PC-3 (cell line): ENCODE data around the gene INSIG1. TPM values are rescaled to one million over a fixed set of nuclear protein-coding genes. Genes with fewer than 3 reads are reported as not detected.

Experiments
- ATAC-seq: fragments of 200-7000 bp; cut with Tn5 transposase; 2 replicates; pipeline ENCODE4 v1.9.1; 2020; ENCODE audit warnings: mild to moderate bottlenecking, moderate library complexity
- BruUV-seq: library from RNA; stranded (reverse); fragments of 400-500 nt; replicated peaks from 2 replicates; lab custom pipeline; 2021; lab: Mats Ljungman, UMichigan
- CTCF ChIA-PET: fragments of 300-600 bp; sonication (Branson Sonifier 250); formaldehyde crosslinking; loops from one replicate; lab custom pipeline; 2022; ENCODE audit warnings: antibody characterized with exemption; lab: Charles Lee
- POLR2A ChIA-PET: fragments of 300-600 bp; sonication (Branson Sonifier 250); formaldehyde crosslinking; loops from one replicate; lab custom pipeline; 2022; ENCODE audit warnings: antibody characterized with exemption; ENCODE audit not compliant: unreplicated experiment; lab: Charles Lee
- DNase-seq: peaks from one replicate; pipeline ENCODE4 v3.0.0-alpha.2; 2015
- H2AFZ ChIP-seq: fragments of 300-600 bp; sonication (generic); 2 replicates; pipeline ENCODE4 v1.6.0; 2016; ENCODE audit warnings: antibody characterized with exemption, low read length
- H3F3A ChIP-seq: fragments of 300-600 bp; sonication (generic); one replicate; pipeline ENCODE4 v1.6.0; 2017; ENCODE audit warnings: antibody characterized with exemption, low read length, control low read depth, mild to moderate bottlenecking; ENCODE audit not compliant: unreplicated experiment
- H3K27ac ChIP-seq: fragments of 300-600 bp; sonication (generic); 2 replicates; pipeline ENCODE4 v1.5.1; 2016; ENCODE audit warnings: mild to moderate bottlenecking, low read length
- H3K27me3 ChIP-seq: fragments of 300-600 bp; sonication (generic); 2 replicates; pipeline ENCODE4 v1.6.1; 2016; ENCODE audit warnings: low read length, mixed read lengths
- H3K36me3 ChIP-seq: fragments of 300-600 bp; sonication (generic); 2 replicates; pipeline ENCODE4 v1.6.1; 2016; ENCODE audit warnings: low read depth, mixed run types, low read length, mixed read lengths
- H3K4me1 ChIP-seq: fragments of 300-600 bp; sonication (generic); 2 replicates; pipeline ENCODE4 v1.5.1; 2016; ENCODE audit warnings: low read length; ENCODE audit not compliant: insufficient read depth
- H3K4me2 ChIP-seq: fragments of 300-600 bp; sonication (generic); 2 replicates; pipeline ENCODE4 v1.6.0; 2016; ENCODE audit warnings: low read length
- H3K4me3 ChIP-seq: fragments of 300-600 bp; sonication (generic); 2 replicates; pipeline ENCODE4 v1.5.1; 2016; ENCODE audit warnings: mild to moderate bottlenecking, low read length, mixed read lengths
- H3K79me2 ChIP-seq: fragments of 300-600 bp; sonication (generic); 2 replicates; pipeline ENCODE4 v1.6.1; 2017; ENCODE audit warnings: low read length, mixed read lengths
- H3K9ac ChIP-seq: fragments of 300-600 bp; sonication (generic); 2 replicates; pipeline ENCODE4 v1.6.0; 2016; ENCODE audit warnings: mild to moderate bottlenecking, low read length
- H3K9me2 ChIP-seq: fragments of 300-600 bp; sonication (generic); replicated peaks from 2 replicates; pipeline ENCODE4 v1.6.1; 2016; ENCODE audit warnings: mixed run types, low read length, mixed read lengths
- H3K9me3 ChIP-seq: fragments of 300-600 bp; sonication (generic); 2 replicates; pipeline ENCODE4 v1.6.1; 2016; ENCODE audit warnings: low read length, mixed read lengths
- H4K20me1 ChIP-seq: fragments of 300-600 bp; sonication (generic); 2 replicates; pipeline ENCODE4 v1.6.1; 2016; ENCODE audit warnings: low read length, mixed read lengths
- EZH2 ChIP-seq: fragments of 300-600 bp; sonication (generic); IDR thresholded peaks from one replicate; pipeline ENCODE4 v1.6.1; 2017; ENCODE audit warnings: antibody characterized with exemption, mild to moderate bottlenecking, low read length; ENCODE audit not compliant: unreplicated experiment
- EZH2phosphoT487 ChIP-seq: fragments of 300-600 bp; sonication (generic); IDR thresholded peaks from 2 replicates; pipeline ENCODE4 v1.6.1; 2018; ENCODE audit warnings: mild to moderate bottlenecking, antibody characterized with exemption, low read length, borderline replicate concordance
- intact Hi-C: fragments of 100-400 bp; cut with micrococcal nuclease; formaldehyde crosslinking; loops from 2 replicates; pipeline ENCODE4 v1.9.0; 2023
- total RNA-seq: library from RNA; depleted of rRNA; stranded (reverse); fragments of >200 nt; gene quantifications from 2 replicates; pipeline ENCODE4 v1.2.3, GENCODE V29; 2014; rRNA removed
- TF ChIP-seq, protein P1 (sequence below): fragments of 300-600 bp; sonication (generic); conservative IDR thresholded peaks from 2 replicates; pipeline ENCODE4 v1.5.1; 2017; ENCODE audit warnings: antibody characterized with exemption, low read depth, mild to moderate bottlenecking, low read length

The INSIG1 gene
- total RNA-seq, 1 experiment from 2014 or later = 83.3 TPM

DNA sequence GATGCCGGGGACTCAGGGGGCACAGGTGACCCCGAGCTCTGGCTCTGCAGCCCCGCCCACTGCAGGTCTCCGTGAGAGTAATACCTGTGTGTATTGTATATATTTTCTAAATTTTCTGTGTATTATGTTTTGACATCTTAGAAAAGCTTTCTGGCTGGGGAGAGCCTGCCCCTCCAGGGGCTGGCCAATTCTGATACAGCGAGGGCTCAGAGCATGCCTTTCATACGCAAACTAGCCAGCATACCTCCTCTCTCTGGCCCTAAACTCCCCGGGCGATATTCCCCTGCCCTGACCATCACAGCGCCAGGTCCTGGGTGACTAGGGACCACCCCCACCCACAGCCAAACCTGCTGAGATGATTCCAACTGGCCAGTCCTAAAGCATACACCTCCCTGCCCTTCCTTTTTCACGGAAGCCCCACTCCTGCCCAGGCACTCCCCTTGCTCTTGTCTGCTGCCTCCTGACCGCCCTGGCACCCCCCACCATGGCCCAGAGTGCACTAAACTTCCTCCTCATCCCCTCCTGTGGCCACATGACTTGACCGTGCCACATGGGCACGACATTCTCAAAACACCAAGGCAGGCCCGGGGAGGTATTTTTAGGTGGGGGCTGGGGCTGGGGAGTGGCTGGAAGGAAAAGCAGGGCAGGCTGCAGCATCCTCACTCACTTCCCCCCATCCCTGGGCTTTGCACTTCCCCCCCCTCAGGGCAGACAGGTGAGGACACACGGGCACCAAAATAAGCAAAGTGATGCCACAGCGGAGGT is 61.5 kb downstream of the INSIG1 start:
- Histone ChIP-seq H3K9ac (no peak overlapping the region), H3K4me1 (no peaks in the 10 kb centered on the region), H3F3A (no peaks in the 10 kb centered on the region), H2AFZ (no peak overlapping the region), H3K9me3 (no peaks in the 10 kb centered on the region), H3K9me2 (no peaks in the 10 kb centered on the region), H3K79me2 (no peaks in the 10 kb centered on the region), H3K4me3 (no peak overlapping the region), H4K20me1 (no peaks in the 10 kb centered on the region), H3K27me3 (peaks cover 47% of the 10 kb centered on the region), H3K36me3 (no peaks in the 10 kb centered on the region), H3K4me2 (no peak overlapping the region), H3K27ac (no peak overlapping the region)
- ATAC-seq (no peak), DNase-seq (no peak)
- ChIA-PET POLR2A (no interaction called here), CTCF (no interaction called here)
- TF ChIP-seq, protein P1, sequence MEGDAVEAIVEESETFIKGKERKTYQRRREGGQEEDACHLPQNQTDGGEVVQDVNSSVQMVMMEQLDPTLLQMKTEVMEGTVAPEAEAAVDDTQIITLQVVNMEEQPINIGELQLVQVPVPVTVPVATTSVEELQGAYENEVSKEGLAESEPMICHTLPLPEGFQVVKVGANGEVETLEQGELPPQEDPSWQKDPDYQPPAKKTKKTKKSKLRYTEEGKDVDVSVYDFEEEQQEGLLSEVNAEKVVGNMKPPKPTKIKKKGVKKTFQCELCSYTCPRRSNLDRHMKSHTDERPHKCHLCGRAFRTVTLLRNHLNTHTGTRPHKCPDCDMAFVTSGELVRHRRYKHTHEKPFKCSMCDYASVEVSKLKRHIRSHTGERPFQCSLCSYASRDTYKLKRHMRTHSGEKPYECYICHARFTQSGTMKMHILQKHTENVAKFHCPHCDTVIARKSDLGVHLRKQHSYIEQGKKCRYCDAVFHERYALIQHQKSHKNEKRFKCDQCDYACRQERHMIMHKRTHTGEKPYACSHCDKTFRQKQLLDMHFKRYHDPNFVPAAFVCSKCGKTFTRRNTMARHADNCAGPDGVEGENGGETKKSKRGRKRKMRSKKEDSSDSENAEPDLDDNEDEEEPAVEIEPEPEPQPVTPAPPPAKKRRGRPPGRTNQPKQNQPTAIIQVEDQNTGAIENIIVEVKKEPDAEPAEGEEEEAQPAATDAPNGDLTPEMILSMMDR = no peak
- TF ChIP-seq EZH2phosphoT487 = no peak
- no peak for TF ChIP-seq EZH2
- no TSS peak for BruUV-seq
- intact Hi-C loops = no loop called here

Other genes with a start within 250 kb of the INSIG1 start
- not detected in 2 replicates for gene HTR5A, start 227.6 kb upstream of the INSIG1 start, total RNA-seq
- 2.3 and 2.4 TPM in 2 replicates for gene EN2, start 160.3 kb downstream of the INSIG1 start, total RNA-seq
- not detected in 2 replicates for gene CNPY1, start 248.7 kb downstream of the INSIG1 start, total RNA-seq